GM21528 (cell line): ENCODE data around the gene SKAP1.
A peak's percentile ranks its signal among the peaks of the same experiment; 100 is the strongest.

Experiments
- ATAC-seq: cut with Tn5 transposase; IDR thresholded peaks from one replicate; pipeline ENCODE4 v1.9.1; 2021; ENCODE audit warnings: mild to moderate bottlenecking, moderate library complexity; ENCODE audit not compliant: unreplicated experiment, low FRiP score

SKAP1 gene

DNA sequence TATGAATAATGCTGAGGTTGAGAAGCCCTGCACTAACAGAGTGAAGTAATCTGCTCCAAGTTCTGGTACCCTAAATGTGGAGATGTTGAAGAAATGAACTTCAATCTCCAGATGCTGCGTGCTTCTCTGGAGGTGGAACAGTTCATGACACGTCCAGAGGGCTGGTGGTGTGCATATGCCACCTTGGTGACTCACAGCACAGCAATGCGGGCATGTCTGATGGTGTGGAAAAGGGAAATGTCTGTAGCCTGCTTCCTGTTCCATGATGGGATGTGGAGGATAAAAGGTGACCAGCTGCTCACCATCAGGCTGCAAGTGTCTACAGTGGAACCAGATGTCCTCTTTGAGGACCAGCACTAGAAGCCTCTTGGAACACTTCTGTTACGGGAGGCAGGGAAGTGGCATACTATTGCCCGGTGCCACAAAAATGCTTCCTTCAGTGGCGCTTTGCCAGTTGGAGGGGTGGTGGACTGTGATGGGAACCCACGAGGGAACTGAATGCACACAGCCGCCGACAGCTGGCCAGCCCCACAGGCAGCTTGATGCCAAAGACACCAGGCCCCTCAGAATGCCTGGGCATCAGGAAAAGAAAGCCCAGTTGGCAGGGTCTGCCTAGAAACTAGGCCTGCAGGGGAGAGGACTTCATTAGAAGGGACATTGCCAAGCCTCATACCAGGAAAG is 302.5 kb downstream of the SKAP1 start:
- ATAC-seq = no peak

DNA sequence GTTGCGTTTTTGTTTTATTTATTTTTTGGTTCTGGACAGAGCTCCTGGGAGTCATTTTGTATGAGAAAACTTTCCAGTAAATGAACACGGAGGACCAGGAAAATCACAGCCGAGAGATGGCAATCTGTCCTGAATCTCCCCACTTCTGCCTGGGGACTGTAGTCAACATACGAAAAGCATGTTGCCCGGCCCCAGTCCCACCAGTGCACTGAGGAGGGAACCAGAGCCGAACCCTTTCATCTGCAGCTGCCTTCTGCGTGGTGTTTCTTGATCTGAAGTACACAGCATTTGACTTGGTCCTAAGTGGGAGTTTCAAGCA is 303.5 kb downstream of the SKAP1 start:
- ATAC-seq = no peak

DNA sequence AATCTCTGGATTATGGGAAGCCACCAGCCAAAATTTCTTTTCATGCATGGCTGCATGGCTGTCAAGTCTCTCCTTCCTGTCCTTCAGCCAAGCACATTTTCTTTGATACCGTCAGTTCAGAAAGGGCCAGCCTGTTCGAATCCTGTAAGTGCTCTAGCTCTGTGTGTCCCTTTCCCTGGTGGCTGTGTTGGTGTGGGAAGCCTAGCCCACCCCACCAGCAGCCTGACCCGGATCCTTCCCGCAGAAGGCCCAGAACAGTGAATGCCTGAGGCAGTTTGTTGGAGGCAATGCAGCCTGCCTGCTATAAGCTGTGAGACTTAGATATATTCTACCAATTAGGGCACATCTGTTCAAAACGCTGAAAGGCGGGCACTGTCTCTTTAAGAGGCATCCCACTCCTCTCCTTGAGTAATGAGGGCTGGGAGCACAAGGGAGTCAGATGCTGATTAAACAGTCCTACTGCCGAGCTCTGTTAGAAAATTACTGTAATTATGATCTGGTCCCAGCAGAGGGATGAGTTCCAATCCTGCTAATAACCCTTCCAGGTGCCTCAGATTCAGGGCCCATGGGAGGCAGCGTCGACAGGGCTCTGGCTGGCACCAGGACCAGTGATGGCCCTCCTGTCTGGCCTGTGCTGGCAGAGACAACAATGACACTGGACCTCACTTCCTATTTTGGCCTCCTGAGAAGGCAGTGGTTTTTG is 304.0 kb downstream of the SKAP1 start:
- ATAC-seq = no peak

DNA sequence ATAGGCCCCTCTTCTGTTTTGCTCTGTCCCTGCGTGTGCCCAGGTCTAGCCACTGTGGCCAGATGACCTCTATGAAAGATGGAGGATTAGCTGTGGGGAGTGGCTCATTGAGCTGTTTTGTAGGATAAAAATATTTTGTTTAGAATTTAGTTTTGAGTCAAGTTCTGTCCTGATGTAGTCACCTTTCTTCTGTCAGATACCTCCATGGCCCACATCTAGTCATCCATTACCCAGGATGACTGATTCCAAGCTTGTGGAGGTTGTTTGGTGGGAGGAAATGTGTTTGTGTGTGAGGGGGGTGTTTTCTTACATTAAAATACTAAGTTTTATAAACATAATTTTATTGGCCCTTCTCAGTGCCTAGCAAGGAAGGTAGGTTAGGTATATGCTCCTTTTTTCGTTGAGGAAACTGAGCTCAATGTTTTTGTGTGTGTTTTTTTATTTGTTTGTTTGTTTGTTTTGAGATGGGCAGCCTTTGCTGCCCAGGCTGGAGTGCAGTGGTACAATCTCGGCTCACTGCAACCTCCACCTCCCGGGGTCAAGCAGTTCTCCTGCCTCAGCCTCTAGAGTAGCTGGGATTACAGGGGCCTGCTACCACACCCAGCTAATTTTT is 306.1 kb downstream of the SKAP1 start:
- ATAC-seq = no peak

DNA sequence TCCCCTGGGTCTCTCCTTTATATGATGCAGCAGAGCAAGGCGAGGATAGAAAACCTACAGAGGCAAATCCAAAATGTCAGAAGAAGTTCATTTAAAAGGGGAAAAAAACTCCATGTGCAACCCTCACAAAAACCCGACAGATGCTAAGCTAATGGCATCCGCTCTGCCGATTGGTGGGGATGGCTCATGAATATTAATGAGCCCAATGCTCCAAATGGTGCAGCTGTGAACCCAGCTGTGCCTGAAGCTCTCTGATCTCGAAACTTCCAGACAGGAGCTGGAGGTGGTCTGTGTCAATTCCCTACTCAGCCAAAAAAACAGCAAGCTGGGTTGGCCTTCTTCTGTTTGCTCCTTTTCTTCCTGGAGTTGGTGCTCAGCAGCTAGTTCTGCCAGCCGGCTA is 306.9 kb downstream of the SKAP1 start:
- no peak for ATAC-seq

DNA sequence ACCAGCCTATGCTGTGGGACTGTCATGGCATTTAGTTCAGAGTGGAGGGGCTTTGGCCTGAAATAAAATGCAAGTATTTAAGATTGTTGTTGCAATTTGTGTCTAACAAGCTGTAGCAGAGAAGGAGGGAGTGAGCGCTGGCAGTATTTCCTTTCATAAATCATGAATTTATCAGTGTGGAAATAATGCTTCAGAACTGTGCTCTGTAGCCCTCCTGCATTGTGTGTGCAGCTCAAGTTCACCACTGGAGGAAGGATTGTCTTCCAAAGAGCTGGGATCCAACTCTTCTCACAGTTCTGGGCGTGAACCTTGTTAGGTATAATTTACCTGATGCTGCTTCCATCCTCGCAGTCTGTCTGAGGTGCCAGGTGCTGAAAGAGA is 307.4 kb downstream of the SKAP1 start:
- ATAC-seq = no peak

DNA sequence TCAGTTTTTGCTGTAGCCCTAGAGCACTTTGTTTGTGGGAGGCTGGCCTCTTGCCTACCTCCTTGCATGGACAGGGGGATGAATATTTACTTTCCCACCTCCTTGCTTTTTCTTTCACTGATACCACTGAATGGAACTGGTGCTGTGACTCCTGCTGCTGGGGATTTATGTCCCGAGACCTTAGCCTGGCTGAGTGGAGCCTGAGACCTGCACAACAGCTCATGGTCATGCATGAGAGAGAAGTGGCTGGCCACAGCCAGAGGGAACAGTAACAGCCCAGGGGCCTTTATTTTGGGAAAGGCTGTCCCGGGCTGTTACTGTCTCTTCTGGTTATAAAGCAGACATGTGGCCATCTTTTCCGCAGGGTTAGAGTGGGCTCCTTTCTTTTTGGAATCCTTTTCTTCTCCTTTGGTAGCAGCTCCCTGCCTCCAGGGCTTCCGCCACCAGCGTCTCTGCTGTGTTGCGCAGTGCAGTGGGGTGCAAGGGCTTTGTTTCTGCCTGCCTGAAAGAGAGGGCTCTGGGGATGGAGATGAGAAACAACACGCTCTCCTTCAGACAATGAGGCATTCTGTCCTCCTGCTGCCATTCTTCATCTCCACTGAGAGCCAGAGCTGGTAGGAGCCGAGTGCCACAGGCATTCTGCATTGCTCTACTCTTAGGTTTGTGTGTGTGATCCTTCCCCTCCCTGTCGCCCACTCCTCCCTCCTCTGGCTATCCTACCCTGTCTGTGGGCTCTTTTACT is 307.9 kb downstream of the SKAP1 start:
- no peak for ATAC-seq

DNA sequence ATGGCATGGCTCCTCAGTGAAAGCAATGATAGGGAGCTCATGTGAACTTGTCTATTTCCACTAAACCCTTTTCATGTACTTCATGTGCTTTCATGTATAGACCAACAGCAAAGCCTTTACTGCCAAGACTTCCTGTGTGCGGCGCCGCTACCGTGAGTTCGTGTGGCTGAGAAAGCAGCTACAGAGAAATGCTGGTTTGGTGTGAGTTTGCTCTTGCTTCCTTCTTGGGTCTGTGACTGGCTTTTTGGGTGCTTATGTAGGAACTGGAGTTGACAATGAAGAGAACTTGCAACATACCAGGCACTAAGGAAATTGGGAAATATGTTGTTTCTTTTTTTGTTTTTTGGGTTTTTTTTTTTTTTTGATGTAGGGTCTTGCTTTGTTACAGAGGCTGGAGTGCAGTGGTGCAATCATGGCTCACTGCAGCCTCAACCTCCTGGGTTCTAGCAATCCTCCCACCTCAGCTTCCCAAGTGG is 316.8 kb downstream of the SKAP1 start:
- no peak for ATAC-seq

DNA sequence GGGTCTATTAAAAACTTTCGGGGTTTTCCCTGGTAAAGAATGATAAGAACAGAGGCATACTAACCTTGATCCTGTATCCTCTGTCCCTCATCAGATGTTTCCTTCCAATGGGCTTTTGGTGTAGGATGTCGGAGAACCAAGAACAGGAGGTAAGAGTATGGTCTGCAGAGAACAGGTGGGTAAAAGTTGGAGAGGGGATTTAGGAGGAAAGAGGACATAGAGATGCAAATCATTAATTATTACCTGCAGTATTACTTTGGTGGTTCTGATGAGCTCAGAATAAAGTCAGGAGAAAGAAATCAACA is 318.1 kb downstream of the SKAP1 start:
- no peak for ATAC-seq

DNA sequence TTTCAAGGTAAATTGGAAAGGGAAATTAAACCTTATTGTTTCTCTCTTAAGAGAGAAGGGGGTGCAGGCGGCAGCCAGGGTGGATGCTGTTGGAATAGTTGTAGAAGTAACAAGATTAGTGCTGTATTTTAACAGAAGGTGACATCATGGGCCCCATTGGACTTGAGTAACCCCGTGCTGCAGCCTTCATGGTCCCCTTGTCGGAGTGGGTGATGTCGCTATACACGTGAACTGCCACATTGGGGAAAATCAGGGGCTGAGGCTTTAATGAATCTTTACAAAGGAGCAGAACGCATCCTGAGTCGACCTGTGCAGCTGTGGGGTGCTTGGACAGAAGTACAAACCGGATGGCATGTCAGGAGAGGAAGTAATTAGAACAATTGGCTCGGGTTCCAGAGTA is 319.3 kb downstream of the SKAP1 start:
- no peak for ATAC-seq

DNA sequence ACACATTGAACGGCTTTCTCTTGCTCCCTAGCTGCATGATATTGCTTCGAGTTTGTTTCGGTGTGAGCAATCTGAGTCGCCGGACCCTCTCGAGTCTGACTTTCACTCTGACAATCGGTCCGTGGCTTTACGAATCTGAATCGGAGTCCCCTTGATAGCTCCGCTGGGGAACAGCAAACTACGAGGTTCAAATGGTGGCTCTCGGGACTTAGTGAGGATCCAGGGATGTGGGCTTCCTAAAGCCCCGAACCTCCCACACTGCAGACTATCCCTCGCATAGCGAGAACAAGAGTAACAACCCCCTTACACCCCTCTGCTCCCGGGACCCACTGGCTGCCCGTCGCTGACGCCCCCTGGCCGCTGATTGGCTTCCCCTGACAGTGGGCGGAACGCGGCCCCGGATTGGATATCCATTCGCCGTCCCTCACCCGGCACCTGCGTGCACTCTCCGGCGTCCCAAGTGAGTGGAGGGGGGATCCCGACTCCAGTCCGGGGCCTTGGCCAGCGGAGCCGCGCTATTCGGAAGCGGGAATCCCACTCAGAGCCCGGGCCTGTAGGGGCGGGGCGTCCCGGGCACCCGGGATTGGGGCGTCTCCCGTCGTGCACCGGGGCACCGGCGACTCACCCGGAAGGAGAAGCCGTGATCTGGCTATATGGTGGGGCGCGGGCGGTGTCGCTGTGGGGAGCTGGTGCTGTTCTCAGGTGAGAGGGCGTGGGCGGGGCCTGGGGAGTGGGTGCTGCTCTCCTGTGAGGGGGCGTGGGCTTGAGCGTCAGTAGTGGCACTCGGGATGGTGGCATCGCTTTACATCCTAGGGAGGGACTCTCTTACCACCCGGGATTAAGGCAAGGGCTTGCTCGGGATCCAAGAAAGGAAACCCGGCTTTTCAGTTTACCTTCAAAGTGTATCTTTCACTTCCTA is 322.6 kb downstream of the SKAP1 start, which contains the start of gene SNX11:
TSS of gene SNX11 (plus strand) at position 630 of the 919 bp plus-strand sequence. CDS start 4,278 bp downstream, outside the sequence.
- ATAC-seq = peak; percentile 72

DNA sequence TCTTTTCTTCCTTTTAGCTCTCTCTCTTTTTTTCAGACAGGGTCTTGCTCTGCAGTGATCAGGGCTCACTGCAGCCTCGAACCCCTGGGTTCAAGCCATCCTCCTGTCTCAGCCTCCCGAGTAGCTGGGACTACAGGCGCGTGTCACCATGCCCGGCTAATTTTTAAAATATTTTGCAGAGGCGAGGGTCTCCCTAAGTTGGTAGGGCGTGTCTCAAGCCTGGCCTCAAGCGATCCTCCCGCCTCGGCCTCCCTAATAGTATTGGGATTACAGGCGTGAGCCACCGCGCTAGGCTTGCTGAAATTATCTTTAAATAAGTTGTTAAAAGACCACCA is 323.2 kb downstream of the SKAP1 start:
- no peak for ATAC-seq

DNA sequence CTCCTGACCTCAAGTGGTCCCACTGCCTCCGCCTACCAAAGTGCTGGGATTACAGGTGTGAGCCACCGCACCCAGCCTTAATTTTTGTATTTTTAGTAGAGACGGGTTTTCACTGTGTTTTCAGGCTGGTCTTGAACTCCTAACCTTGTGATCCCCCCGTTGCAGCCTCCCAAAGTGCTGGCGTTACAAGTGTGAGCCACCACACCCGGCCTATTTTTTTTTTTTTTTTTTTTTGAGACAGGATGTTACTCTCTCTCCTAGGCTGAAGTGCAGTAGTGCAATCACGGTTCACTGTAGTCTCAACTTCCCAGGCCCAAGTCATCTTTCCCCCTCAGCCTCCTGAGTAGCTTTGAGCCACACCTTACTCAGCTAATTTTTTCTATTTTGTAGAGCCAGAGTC is 325.6 kb downstream of the SKAP1 start:
- no peak for ATAC-seq

DNA sequence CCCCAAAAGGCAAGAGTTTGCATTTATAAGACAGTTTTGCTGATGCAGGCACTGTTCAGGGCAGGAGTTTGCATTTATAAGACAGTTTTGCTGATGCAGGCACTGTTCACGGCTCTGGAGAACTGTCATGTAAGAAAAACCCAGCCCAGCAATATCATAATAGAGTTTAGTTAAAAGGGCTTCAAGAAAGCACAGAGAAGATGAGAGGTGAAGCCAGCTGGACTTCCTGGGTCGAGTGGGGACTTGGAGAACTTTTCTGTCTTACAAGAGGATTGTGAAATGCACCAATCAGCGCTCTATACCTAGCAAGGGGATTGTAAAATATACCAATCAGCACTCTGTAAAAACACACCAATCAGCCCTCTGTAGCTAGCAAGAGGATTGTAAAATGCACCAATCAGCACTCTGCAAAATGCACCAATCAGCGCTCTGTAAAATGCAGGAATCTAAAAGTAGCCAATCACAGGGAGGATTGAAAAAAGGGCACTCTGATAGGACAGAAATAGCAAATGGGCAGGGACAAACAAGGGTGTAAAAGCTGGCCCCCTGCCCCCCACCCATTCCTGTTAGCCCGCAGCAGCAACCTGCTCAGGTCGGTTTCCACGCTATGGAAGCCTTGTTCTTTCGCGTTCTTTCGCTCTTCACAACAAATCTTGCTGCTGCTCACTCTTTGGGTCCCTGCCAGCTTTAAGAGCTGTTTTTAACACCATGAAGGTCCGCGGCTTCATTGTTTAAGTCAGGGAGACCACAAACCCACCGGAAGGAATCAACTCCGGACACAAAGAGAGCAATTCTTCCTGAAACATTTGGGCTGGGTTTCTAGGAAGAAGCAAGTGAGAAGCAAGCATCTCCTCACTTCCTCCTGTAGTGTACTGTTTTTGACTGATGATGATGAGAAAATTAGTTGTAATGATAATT is 327.0 kb downstream of the SKAP1 start:
- no peak for ATAC-seq

DNA sequence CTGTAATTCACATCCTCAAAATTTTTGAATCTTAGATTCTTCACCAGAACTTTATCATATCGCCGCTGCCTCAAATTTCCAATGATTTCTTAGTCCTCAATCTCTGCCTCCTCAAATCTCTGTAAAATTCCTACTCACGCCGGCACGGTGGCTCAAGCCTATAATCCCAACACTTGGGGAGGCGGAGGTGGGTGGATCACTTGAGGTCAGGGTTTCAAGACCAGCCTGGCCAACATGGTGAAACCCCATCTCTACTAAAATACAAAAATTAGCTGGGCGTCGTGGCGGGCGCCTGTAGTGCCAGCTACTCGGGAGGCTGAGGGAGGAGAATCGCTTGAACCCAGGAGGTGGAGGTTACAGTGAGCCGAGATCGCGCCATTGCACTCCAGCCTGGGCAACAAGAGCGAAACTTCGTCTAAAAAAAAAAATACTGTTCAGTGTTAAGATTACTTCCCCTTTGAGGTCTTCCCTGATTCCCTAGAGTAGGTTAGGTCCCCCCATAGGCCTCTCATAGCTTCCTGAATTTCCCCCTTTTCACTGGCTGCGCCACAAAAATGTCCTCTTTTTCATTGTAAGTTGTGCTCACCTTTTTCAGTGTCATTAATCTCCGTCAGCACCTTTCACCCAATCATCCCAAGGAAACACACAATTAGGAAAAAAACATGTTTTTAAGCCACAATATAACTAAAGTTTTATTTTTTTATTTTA is 327.8 kb downstream of the SKAP1 start:
- ATAC-seq = no peak

DNA sequence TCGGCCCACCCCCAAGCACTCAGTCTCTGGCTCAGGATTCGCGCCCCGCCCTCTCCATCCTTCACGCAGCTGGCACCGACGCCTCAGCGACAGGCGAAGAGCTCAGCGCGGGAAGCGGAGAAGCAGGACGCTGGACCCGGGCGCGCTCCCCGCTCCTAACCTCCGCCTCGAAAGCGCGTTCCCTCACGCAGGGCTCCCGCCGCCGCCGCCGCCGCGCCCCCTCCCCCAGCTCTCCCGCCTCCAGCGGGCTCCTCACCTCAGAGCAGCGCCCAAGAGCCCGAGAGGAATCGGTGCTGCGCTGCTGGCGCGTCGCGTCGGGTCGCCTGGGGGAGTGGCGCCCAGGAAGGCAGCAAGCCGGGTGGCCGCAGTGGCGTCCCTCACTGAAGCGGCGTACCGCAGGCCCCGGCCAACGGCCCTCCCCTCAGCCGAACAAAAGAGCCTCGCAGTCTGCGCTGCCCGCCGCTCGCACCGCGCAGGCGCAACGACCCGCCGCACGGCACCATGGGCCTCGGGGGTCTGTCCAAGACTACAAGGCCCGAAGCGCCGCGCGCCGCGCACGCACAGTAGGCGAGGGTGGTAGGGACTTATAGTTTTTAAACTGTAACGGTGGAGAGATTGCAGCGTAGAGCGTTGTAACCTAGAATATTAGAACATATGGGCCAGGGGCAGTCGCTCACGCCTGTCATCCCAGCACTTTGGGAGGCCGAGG is 328.8 kb downstream of the SKAP1 start, which contains the start of gene CBX1:
TSS of gene CBX1 (minus strand) at position 467 of the 709 bp plus-strand sequence. CDS start 24,474 bp downstream, outside the sequence.
- peak; percentile 83 for ATAC-seq

DNA sequence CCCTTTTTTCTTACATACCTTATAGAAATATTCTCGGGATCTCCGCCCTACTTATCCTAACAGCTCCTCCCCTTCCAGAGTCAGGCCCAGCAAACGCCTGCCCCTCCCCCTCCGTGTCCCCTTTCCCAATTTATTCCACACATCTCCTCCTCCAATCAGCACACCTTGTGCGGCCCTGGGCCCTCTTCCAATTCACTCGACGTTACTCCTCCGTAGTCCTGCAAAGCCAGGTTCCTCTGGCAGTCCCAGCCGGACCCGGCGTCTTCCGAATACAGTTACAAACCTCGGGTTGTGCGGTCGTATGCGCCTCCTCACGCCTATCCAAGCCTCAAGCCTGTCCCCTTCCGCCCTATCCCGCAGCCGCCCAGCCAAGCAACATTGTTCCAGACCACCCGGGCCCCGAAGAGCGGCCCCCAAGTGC is 329.4 kb downstream of the SKAP1 start:
- ATAC-seq = no peak

DNA sequence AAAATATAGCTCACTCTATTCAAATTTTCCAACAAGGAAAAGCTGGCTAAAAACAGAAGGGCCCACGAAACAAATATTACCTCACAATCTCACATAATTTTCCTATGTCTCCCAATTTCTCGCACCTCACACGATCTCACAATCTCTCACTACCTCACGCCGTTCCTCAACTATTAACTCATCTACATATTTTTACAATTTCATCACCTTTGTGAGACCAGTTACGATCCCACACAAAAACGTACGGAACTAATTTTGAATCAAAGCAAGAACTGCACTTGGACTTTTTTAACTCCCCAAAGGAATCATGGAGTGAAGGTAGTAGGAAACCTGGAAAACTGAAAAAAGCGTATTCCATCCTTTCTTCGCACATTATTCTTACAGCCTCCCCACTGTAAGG is 329.9 kb downstream of the SKAP1 start:
- ATAC-seq = no peak
